Mesothelial cell of epicardium (in vitro differentiated cells): Measurements from ENCODE around the gene SF3A1. TPM values are rescaled to one million over a fixed set of nuclear protein-coding genes. Genes with fewer than 3 reads are reported as not detected.
A peak's percentile ranks its signal among the peaks of the same experiment; 100 is the strongest.

ENCODE experiments used
- DNase-seq, 2 experiments: peaks; one replicate each; pipeline ENCODE4 v3.0.0; 2021; ENCODE audit warnings: low spot score in 2 of 2; ENCODE audit not compliant: unreplicated experiment in 2 of 2
- H3K27ac Mint-ChIP-seq: 2 replicates; pipeline ENCODE4 v1.8.0; 2021; ENCODE audit warnings: mixed read lengths
- H3K27me3 Mint-ChIP-seq: 2 replicates; pipeline ENCODE4 v1.8.0; 2021; ENCODE audit warnings: low read depth, mixed read lengths
- H3K36me3 Mint-ChIP-seq: 2 replicates; pipeline ENCODE4 v1.8.0; 2021; ENCODE audit warnings: mixed read lengths
- H3K4me1 Mint-ChIP-seq: 2 replicates; pipeline ENCODE4 v1.8.0; 2021; ENCODE audit warnings: mixed read lengths
- H3K4me3 Mint-ChIP-seq: 2 replicates; pipeline ENCODE4 v1.8.0; 2021; ENCODE audit warnings: mild to moderate bottlenecking, moderate library complexity, mixed read lengths
- H3K9me3 Mint-ChIP-seq: 2 replicates; pipeline ENCODE4 v1.8.0; 2021; ENCODE audit warnings: mixed read lengths
- total RNA-seq: library from RNA; stranded (reverse); gene quantifications from 3 replicates; pipeline ENCODE4 v1.2.1, GENCODE V29; 2021
- TF ChIP-seq, protein P1 (sequence below): fragments of 200-600 bp; sonication (generic); IDR thresholded peaks from one replicate; pipeline ENCODE4 v1.5.0; 2021; ENCODE audit warnings: antibody characterized with exemption; ENCODE audit not compliant: unreplicated experiment

The SF3A1 gene
- total RNA-seq, 1 donor from 2014 or later, result 142 TPM

DNA sequence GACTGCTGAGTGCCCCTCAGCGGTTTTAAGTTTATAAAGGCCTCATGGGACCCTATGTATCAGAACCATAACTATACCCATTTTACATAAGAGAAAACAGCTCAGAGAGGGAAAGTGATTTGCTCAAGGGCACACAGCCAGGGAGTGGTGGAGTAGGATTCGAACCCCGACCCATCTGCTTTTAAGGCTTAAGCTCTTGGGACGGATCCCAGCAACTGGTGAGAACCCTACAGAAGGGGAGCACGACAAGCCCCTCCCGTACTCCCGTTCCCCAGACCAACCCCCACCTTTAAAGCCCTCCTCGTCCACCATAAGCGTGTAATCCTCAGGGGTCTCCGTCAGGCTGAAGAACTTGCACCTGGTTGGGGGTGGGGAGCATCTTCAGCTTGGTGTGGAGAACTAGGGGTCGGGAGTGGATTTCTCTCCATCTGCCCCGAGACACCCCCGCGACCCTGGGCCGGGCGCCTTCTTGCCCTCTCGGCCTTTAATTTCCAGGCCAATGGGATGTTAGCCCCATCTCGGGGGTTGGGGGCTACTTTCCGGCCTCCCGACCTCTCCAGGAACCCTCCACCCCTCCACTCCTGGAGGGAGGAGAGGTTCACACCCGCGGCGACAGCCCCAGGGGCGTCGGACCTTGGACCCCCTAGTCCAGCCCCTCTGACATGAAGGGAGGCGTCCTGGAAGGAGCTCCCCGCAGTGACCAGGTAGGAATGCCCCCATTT lies 68.1 kb downstream of the SF3A1 start:
- Mint-ChIP-seq H3K36me3 (peaks cover 12% of the 10 kb centered on the region), H3K27ac (peak overlapping the region; percentile 84), H3K4me1 (peaks cover 15% of the 10 kb centered on the region), H3K4me3 (peak overlapping the region; percentile 70), H3K9me3 (no peaks in the 10 kb centered on the region), H3K27me3 (no peaks in the 10 kb centered on the region)
- TF ChIP-seq, protein P1, sequence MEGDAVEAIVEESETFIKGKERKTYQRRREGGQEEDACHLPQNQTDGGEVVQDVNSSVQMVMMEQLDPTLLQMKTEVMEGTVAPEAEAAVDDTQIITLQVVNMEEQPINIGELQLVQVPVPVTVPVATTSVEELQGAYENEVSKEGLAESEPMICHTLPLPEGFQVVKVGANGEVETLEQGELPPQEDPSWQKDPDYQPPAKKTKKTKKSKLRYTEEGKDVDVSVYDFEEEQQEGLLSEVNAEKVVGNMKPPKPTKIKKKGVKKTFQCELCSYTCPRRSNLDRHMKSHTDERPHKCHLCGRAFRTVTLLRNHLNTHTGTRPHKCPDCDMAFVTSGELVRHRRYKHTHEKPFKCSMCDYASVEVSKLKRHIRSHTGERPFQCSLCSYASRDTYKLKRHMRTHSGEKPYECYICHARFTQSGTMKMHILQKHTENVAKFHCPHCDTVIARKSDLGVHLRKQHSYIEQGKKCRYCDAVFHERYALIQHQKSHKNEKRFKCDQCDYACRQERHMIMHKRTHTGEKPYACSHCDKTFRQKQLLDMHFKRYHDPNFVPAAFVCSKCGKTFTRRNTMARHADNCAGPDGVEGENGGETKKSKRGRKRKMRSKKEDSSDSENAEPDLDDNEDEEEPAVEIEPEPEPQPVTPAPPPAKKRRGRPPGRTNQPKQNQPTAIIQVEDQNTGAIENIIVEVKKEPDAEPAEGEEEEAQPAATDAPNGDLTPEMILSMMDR, result no peak
- DNase-seq, result no peak

DNA sequence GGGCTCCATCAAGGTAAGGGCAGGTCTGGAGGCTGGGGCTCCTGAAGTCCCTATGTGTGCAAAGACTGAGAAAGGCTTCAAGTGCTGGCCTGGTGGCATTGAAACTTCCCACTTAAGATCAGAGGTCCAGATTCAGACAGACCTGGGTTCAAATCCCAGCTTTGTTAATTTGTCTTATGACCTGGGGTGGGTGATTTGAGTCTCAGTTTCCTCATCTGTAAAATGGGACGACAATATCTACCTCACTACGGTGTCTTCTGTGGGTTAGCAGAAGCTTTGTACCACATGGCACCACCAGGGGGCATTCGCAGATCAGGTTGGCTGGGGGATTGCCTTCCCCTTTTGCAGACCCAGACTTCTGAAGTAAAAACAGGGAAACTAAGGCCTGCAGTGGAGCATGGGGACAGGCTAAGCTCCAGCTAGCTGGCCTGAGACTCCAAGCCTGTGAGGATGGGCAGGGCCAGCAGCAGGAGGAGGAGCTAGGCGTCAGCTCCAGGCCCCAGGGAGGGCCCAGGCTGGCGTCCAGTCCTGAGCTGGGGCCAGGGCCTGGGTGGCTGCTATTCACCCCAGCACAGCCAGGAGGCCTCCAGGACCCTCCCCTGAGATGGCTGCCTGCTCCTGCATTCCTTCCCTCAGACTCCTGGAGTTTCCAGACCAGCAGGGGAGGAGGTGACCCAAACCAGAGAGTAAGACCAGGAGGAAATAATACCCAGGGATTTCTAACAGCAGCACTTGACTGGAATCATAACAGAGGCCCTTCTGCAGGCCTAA lies 68.9 kb downstream of the SF3A1 start:
- H3K9me3 Mint-ChIP-seq, result no peaks in the 10 kb centered on the region
- TF ChIP-seq, protein P1, result peak; percentile 79
- peaks cover 4% of the 10 kb centered on the region for H3K36me3 Mint-ChIP-seq
- H3K4me3 Mint-ChIP-seq, result peak overlapping the region; percentile 70
- no peaks in the 10 kb centered on the region for H3K27me3 Mint-ChIP-seq
- peaks cover 15% of the 10 kb centered on the region for H3K4me1 Mint-ChIP-seq
- DNase-seq, result peak; percentile 41 to 73
- peak overlapping the region; percentile 84 for H3K27ac Mint-ChIP-seq

DNA sequence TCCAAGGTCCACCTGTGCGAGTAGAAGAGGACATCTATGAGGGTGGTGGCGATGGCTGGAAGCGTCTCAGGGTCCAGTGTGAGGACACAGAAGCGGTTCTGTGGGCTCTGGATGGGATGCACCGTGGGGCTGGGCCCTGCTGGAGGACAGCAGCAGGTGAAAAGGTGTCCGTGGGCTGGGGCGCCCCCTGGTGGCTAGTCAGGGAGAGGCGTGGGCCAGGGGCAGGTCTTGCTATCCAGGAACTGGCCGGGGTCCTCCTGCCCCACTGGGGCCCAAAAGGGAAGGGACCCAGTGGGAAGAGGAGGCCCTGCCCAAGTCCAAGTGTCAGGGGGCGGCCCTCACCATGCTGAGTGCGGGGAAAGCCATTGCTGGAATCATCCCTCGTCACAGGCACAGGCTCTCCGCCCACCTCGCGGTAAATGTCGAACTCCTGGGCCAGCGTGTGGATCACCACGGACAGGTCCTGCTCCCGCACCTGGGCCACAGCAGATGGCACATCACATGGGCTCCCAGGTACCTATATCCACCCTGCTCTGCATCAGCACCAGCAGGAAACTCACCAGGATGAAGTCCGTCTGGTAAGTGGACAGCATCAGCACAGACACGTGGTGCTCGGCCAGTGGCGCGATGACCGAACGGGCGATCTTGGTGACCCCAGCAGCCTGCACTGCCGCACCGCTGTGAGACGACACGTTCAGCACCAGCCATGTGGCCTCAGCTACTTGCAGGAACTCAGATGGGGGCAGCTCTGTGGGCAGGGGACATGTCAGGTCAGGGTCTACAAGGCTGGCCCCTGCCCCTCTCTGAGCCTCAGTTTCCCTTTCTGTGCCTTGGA lies 69.7 kb downstream of the SF3A1 start:
- Mint-ChIP-seq H3K36me3 (peaks cover 3% of the 10 kb centered on the region), H3K27me3 (no peaks in the 10 kb centered on the region), H3K4me3 (no peak overlapping the region), H3K4me1 (peaks cover 15% of the 10 kb centered on the region), H3K9me3 (no peaks in the 10 kb centered on the region), H3K27ac (no peak overlapping the region)
- TF ChIP-seq, protein P1, result peak; percentile 91
- DNase-seq, result peak; percentile 65 to 84

DNA sequence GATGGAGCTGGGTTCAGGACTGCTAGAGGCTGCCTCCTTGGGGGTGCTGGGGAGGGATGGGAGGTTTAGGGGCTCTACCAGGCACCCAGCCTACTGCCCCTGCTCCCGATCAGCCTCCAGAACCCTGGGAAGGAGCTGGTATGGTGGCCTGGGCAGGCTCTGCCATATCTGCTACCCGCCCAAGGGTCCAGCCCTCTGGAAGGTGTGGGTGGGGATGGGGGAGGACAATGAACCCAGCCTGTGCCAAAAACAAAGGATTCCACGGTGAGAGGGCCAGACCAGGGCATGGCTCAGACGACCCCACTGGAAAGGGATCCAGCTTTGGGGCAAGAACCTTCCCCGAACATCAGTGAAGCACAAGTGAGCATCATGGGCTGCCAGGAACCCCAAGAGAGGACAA lies 70.4 kb downstream of the SF3A1 start:
- peaks cover 3% of the 10 kb centered on the region for H3K36me3 Mint-ChIP-seq
- H3K9me3 Mint-ChIP-seq, result no peaks in the 10 kb centered on the region
- H3K4me3 Mint-ChIP-seq, result no peak overlapping the region
- H3K27me3 Mint-ChIP-seq, result no peaks in the 10 kb centered on the region
- H3K4me1 Mint-ChIP-seq, result peaks cover 15% of the 10 kb centered on the region
- TF ChIP-seq, protein P1, result no peak
- H3K27ac Mint-ChIP-seq, result no peak overlapping the region
- no peak for DNase-seq

DNA sequence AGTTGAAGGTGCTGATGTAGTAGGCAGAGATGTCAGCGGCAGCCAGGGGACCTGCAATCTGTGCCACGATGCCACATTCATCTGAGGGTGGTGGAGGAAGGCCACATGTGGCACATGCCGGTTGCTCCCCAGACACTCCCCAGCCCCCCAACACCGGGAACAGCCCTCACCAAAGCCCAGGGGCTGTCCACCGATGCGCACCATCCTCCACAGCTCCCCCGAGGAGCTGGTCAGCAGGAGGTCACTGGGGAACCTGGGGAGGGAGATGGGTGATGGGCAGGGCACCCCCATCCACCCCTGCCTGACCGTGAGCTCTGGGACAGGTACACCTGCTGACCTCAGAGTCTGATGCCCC lies 70.9 kb downstream of the SF3A1 start:
- TF ChIP-seq, protein P1, result no peak
- Mint-ChIP-seq H3K27me3 (no peaks in the 10 kb centered on the region), H3K4me3 (no peak overlapping the region), H3K9me3 (no peaks in the 10 kb centered on the region), H3K36me3 (peaks cover 3% of the 10 kb centered on the region), H3K27ac (no peak overlapping the region), H3K4me1 (peaks cover 12% of the 10 kb centered on the region)
- DNase-seq, result no peak
